Measurements from ENCODE around the gene PDX1.

PDX1 gene

DNA sequence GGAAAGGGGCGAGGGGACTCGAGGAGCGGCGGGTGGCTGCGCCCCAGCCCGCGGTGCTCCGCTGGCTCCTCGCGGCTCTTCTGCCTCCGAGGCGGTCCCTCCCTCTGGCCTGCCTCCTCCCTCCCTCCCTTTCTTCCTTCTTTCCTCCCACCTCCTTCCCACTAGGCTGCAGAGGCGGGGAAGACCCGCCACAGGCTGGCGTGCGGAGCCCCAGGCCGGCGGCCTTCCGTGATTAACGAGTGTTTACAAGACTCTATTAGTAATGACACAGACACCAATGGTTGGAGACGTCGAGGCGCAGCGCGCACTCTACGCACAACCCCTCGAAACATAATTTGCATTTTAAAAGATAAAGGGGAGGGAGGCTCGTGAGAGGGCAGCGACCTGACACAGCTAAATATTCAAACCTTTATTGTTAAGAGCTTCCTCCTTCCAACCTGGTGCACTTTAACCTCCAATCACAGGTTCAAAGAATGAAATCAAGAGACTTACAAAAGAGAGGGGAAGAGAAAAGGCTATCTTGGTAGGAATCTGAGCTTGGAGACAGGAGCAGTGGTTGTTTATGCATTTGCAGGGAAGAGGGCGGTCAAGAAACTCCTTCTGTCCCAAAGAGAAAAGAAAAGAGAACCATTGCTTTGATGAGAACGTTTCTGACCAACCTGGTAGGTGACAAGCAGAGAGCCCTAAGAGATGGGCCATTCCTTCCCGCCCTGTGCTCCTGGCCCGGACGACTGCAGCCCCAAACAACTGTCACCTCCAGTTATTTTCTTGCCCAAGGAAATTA, 49.5 kb downstream of the PDX1 start, which contains the start of gene CDX2 (continued):
- no peak for TF ChIP-seq ZBTB20 (tag by site-specific recombination; IDR thresholded peaks at IDR 0.05)
- TF ChIP-seq ZNF114 (tag by site-specific recombination; IDR thresholded peaks at IDR 0.05), result no peak
- no peak for TF ChIP-seq ZNF610 (tag by site-specific recombination; IDR thresholded peaks at IDR 0.05; ENCODE audit: borderline replicate concordance)
- TF ChIP-seq ZEB2 (tag by site-specific recombination; IDR thresholded peaks at IDR 0.05), result peak; percentile 61
- TF ChIP-seq ZNF777 (tag by site-specific recombination; IDR thresholded peaks at IDR 0.05; ENCODE audit: borderline replicate concordance), result 0 out of 2 replicates have a peak, but pooled peaks have one; percentile 13
- no peak for TF ChIP-seq ZNF626 (tag by site-specific recombination; IDR thresholded peaks at IDR 0.05)
- no peak for TF ChIP-seq ZFP69B (tag by site-specific recombination; IDR thresholded peaks at IDR 0.05)
- TF ChIP-seq ZNF585B (tag by site-specific recombination; IDR thresholded peaks at IDR 0.05), result no peak
- TF ChIP-seq, protein P1, sequence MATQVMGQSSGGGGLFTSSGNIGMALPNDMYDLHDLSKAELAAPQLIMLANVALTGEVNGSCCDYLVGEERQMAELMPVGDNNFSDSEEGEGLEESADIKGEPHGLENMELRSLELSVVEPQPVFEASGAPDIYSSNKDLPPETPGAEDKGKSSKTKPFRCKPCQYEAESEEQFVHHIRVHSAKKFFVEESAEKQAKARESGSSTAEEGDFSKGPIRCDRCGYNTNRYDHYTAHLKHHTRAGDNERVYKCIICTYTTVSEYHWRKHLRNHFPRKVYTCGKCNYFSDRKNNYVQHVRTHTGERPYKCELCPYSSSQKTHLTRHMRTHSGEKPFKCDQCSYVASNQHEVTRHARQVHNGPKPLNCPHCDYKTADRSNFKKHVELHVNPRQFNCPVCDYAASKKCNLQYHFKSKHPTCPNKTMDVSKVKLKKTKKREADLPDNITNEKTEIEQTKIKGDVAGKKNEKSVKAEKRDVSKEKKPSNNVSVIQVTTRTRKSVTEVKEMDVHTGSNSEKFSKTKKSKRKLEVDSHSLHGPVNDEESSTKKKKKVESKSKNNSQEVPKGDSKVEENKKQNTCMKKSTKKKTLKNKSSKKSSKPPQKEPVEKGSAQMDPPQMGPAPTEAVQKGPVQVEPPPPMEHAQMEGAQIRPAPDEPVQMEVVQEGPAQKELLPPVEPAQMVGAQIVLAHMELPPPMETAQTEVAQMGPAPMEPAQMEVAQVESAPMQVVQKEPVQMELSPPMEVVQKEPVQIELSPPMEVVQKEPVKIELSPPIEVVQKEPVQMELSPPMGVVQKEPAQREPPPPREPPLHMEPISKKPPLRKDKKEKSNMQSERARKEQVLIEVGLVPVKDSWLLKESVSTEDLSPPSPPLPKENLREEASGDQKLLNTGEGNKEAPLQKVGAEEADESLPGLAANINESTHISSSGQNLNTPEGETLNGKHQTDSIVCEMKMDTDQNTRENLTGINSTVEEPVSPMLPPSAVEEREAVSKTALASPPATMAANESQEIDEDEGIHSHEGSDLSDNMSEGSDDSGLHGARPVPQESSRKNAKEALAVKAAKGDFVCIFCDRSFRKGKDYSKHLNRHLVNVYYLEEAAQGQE (tag by site-specific recombination; IDR thresholded peaks at IDR 0.05), result no peak
- TF ChIP-seq WT1 (tag by site-specific recombination; IDR thresholded peaks at IDR 0.05), result peak; percentile 77
- TF ChIP-seq ZBTB17 (tag by site-specific recombination; IDR thresholded peaks at IDR 0.05), result peak; percentile 73
- TF ChIP-seq, protein P2, sequence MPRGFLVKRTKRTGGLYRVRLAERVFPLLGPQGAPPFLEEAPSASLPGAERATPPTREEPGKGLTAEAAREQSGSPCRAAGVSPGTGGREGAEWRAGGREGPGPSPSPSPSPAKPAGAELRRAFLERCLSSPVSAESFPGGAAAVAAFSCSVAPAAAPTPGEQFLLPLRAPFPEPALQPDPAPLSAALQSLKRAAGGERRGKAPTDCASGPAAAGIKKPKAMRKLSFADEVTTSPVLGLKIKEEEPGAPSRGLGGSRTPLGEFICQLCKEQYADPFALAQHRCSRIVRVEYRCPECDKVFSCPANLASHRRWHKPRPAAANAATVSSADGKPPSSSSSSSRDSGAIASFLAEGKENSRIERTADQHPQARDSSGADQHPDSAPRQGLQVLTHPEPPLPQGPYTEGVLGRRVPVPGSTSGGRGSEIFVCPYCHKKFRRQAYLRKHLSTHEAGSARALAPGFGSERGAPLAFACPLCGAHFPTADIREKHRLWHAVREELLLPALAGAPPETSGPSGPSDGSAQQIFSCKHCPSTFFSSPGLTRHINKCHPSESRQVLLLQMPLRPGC (tag by site-specific recombination; IDR thresholded peaks at IDR 0.05), result no peak
- no peak for TF ChIP-seq ZNF121 (tag by site-specific recombination; IDR thresholded peaks at IDR 0.05)
- no peak for TF ChIP-seq ZNF266 (tag by site-specific recombination; IDR thresholded peaks at IDR 0.05; ENCODE audit: low read depth)
- no peak for TF ChIP-seq ZNF473 (tag by site-specific recombination; IDR thresholded peaks at IDR 0.05)
- TF ChIP-seq, protein P3, sequence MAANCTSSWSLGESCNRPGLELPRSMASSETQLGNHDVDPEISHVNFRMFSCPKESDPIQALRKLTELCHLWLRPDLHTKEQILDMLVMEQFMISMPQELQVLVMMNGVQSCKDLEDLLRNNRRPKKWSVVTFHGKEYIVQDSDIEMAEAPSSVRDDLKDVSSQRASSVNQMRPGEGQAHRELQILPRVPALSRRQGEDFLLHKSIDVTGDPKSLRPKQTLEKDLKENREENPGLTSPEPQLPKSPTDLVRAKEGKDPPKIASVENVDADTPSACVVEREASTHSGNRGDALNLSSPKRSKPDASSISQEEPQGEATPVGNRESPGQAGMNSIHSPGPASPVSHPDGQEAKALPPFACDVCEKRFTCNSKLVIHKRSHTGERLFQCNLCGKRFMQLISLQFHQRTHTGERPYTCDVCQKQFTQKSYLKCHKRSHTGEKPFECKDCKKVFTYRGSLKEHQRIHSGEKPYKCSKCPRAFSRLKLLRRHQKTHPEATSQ (tag by site-specific recombination; IDR thresholded peaks at IDR 0.05), result no peak
- no peak for TF ChIP-seq ZNF600 (tag by site-specific recombination; IDR thresholded peaks at IDR 0.05)
- TF ChIP-seq ZNF202 (tag by site-specific recombination; IDR thresholded peaks at IDR 0.05; ENCODE audit: borderline replicate concordance), result no peak
- no peak for TF ChIP-seq KLF10 (tag by site-specific recombination; IDR thresholded peaks at IDR 0.05)
- TF ChIP-seq OSR2 (tag by site-specific recombination; IDR thresholded peaks at IDR 0.05), result no peak
- TF ChIP-seq PRDM1 (tag by site-specific recombination; IDR thresholded peaks at IDR 0.05), result no peak
- no peak for TF ChIP-seq ZNF624 (tag by site-specific recombination; IDR thresholded peaks at IDR 0.05)
- no peak for TF ChIP-seq GLI2 (tag by site-specific recombination; IDR thresholded peaks at IDR 0.05; ENCODE audit: borderline replicate concordance, low read depth)
- no peak for TF ChIP-seq ZSCAN16 (tag by site-specific recombination; IDR thresholded peaks at IDR 0.05)
- TF ChIP-seq, protein P4, sequence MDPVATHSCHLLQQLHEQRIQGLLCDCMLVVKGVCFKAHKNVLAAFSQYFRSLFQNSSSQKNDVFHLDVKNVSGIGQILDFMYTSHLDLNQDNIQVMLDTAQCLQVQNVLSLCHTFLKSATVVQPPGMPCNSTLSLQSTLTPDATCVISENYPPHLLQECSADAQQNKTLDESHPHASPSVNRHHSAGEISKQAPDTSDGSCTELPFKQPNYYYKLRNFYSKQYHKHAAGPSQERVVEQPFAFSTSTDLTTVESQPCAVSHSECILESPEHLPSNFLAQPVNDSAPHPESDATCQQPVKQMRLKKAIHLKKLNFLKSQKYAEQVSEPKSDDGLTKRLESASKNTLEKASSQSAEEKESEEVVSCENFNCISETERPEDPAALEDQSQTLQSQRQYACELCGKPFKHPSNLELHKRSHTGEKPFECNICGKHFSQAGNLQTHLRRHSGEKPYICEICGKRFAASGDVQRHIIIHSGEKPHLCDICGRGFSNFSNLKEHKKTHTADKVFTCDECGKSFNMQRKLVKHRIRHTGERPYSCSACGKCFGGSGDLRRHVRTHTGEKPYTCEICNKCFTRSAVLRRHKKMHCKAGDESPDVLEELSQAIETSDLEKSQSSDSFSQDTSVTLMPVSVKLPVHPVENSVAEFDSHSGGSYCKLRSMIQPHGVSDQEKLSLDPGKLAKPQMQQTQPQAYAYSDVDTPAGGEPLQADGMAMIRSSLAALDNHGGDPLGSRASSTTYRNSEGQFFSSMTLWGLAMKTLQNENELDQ (tag by site-specific recombination; IDR thresholded peaks at IDR 0.05; ENCODE audit: low read depth), result no peak
- TF ChIP-seq KLF9 (tag by site-specific recombination; IDR thresholded peaks at IDR 0.05; ENCODE audit: low read depth), result no peak
- TF ChIP-seq, protein P5, sequence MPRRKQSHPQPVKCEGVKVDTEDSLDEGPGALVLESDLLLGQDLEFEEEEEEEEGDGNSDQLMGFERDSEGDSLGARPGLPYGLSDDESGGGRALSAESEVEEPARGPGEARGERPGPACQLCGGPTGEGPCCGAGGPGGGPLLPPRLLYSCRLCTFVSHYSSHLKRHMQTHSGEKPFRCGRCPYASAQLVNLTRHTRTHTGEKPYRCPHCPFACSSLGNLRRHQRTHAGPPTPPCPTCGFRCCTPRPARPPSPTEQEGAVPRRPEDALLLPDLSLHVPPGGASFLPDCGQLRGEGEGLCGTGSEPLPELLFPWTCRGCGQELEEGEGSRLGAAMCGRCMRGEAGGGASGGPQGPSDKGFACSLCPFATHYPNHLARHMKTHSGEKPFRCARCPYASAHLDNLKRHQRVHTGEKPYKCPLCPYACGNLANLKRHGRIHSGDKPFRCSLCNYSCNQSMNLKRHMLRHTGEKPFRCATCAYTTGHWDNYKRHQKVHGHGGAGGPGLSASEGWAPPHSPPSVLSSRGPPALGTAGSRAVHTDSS (tag by site-specific recombination; IDR thresholded peaks at IDR 0.05), result no peak
- TF ChIP-seq HOXA7 (CRISPR knock-in tag; IDR thresholded peaks at IDR 0.05; ENCODE audit: borderline replicate concordance), result no peak
- TF ChIP-seq IKZF3 (tag by site-specific recombination; IDR thresholded peaks at IDR 0.05), result peak; percentile 97
- TF ChIP-seq MZF1 (tag by site-specific recombination; IDR thresholded peaks at IDR 0.05; ENCODE audit: borderline replicate concordance), result no peak
- no peak for TF ChIP-seq ZNF19 (tag by site-specific recombination; IDR thresholded peaks at IDR 0.05; ENCODE audit: low read depth)

Data from HEK293 (cell line).